GM12891 (cell line): Measurements from ENCODE around the gene FBP2.

ENCODE experiments used
- POLR2A ChIP-seq: IDR thresholded peaks from 2 replicates; pipeline ENCODE4 v1.6.1; 2011; ENCODE audit warnings: low read depth, low read length, control low read depth
- POLR2AphosphoS5 ChIP-seq: IDR thresholded peaks from 2 replicates; pipeline ENCODE4 v1.6.1; 2011; ENCODE audit warnings: low read depth, low read length, control low read depth

DNA sequence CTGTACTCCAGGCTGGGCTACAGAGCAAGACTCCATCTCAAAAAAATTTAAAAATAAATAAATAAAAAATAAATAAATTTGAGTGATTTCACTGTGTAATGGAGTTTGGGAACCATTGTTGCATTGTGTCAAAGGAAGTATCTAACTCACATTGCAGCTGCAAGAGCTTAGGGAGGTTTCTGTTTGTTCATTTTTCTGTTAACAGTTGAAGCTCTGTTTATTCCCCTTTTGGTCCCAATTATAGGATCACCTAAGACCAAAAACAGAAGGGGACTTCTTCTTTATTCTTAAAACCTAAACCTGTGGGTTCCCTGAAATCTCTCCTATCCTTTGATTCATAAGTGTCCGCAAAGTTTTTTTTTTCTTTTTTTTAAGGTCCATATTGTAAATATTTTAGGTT lies 67.4 kb downstream of the FBP2 start:
- no peak for TF ChIP-seq POLR2A
- no peak for TF ChIP-seq POLR2AphosphoS5
